Peyer's patch (tissue), 4 donors: ENCODE measurements around the gene CDC20.

Experiments
- CTCF ChIP-seq, 6 experiments: fragments of 450-650 bp in 4 of 6; fragments of 200-600 bp in 2 of 6; sonication (generic) in 1 of 6; IDR thresholded peaks; one replicate each; pipeline ENCODE4 v1.5.1; 2017 to 2019; ENCODE audit warnings: antibody characterized with exemption in 6 of 6, mild to moderate bottlenecking in 3 of 6, moderate library complexity in 1 of 6
- POLR2A ChIP-seq, 2 donors: fragments of 450-650 bp; IDR thresholded peaks; one replicate each; pipeline ENCODE4 v1.5.1; 2017; ENCODE audit warnings: antibody characterized with exemption in 2 of 2, mild to moderate bottlenecking in 2 of 2, moderate library complexity in 2 of 2

DNA sequence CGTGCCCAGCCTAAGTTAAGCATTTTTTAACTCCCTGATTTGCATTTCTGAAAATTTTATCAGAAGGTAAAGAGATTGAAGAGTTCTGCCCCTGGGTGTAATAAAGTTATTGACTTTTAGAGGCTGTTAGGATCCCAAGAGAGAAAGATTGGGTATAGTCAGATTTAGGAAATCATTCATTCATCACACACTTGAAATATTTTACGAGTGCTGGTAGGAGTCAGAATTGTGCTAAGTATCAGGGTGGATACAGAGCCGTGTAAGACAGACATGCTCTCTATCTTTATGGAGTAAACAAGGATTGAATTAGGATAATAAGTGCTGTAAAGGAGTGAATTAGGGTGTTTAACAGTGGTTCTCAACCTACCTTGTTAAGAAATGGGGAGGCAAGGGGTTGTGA, 33.9 kb downstream of the CDC20 start:
- no peak for TF ChIP-seq CTCF (IDR thresholded peaks at IDR 0.05)
- TF ChIP-seq POLR2A (IDR thresholded peaks at IDR 0.05): no peak
